ENCODE results near the gene MYH11. TPM values are rescaled to one million over a fixed set of nuclear protein-coding genes. Genes with fewer than 3 reads are reported as not detected.

MYH11 gene
- total and polyA plus RNA-seq, 10 of the 15 experiments (the other 5 are each of a cell fraction or from before 2014, with no cell fraction given) = 0.01 to 1.9 (median 0.13) TPM; not detected in 1

DNA sequence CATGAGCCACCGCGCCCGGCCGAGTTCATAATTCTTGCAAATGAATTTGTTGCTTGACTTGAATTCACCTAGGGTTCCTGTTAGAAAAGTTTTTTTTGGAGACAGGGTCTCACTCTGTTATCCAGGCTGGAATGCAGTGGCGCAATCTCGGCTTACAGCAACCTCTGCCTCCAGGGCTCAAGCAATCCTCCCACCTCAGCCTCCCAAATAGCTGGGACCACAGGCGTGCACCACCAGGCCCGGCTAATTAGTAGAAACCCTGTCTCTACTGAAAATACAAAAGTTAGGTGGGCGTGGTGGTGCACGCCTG, 99.8 kb downstream of the MYH11 start:
- Histone ChIP-seq H3K27ac (ENCODE audit: control insufficient read depth, insufficient read depth) (no peak overlapping the region), H3K27me3 (replicated peaks in 1 of 2; ENCODE audit: control insufficient read depth in 2 of 2, insufficient read depth in 2 of 2, low read length in 1 of 2) (no peaks in the 10 kb centered on the region), H2AFZ (ENCODE audit: control insufficient read depth, low read depth, low read length) (no peak overlapping the region), H3K4me2 (ENCODE audit: control insufficient read depth, insufficient read depth) (no peak overlapping the region), H3K9me3 (replicated peaks; ENCODE audit: control insufficient read depth, insufficient read depth, low read length) (no peaks in the 10 kb centered on the region), H3K9ac (ENCODE audit: control insufficient read depth, insufficient read depth, low read length) (no peak overlapping the region), H4K20me1 (ENCODE audit: control insufficient read depth, insufficient read depth) (no peaks in the 10 kb centered on the region), H3K4me3 (no peak overlapping the region), H3K79me2 (ENCODE audit: control insufficient read depth, insufficient read depth, low read length) (no peaks in the 10 kb centered on the region), H3K4me1 (ENCODE audit: control insufficient read depth, insufficient read depth, low read length) (no peaks in the 10 kb centered on the region), H3K36me3 (ENCODE audit: control insufficient read depth in 2 of 2, insufficient read depth in 2 of 2, low read length in 1 of 2) (no peaks in the 10 kb centered on the region)
- ChIA-PET SMC1A (ENCODE audit: uncharacterized antibody, unreplicated experiment) (no interaction called here), CTCF (interaction anchor here (0.8 to 2.5 kb wide), 9 partner anchors 16 to 175 kb away, joined by 3 to 12 read pairs (median 3); no protein-coding TSS in a partner anchor), POLR2A (interaction anchor here (0.6 to 0.8 kb wide), 4 partner anchors 8 to 329 kb away, joined by 3 to 9 read pairs (median 6); no protein-coding TSS in a partner anchor), RAD21 (ENCODE audit: unreplicated experiment) (interaction anchor here (0.6 to 1.5 kb wide), 5 partner anchors 8 to 329 kb away, joined by 3 to 5 read pairs (median 5); no protein-coding TSS in a partner anchor)
- WGBS (ENCODE audit: insufficient coverage, insufficient replicate concordance, low lambda C conversion rate, missing lambda C conversion rate) = 43% methylated on average over 10 of the region's 10 CpGs
- intact Hi-C loops (cut with micrococcal nuclease; ENCODE audit: unreplicated experiment) = loop anchor here (5.0 kb wide), 1 partner anchor 330 kb away; no protein-coding TSS in a partner anchor
- in situ Hi-C loops (cut with MboI) = loop anchor here (5.0 kb wide), 1 partner anchor 370 kb away; no protein-coding TSS in a partner anchor
- FAIRE-seq (no peak), DNase-seq (ENCODE audit: low read depth, low spot score) (no peak), ATAC-seq (no peak)
- no TSS peak for BruUV-seq (replicated peaks)
- TF ChIP-seq POLR2AphosphoS2 (IDR thresholded peaks at IDR 0.05; ENCODE audit: low read depth, low read length) (no peak), BHLHE40 (IDR thresholded peaks at IDR 0.05; ENCODE audit: borderline replicate concordance in 1 of 2, low read depth in 2 of 2, low read length in 1 of 2) (no peak), POLR2A (IDR thresholded peaks at IDR 0.05; ENCODE audit: low read depth, low read length) (no peak), ZNF622 (IDR thresholded peaks at IDR 0.05) (no peak), ZNF384 (IDR thresholded peaks at IDR 0.05; ENCODE audit: borderline replicate concordance, low read depth, low read length) (no peak), POLR2AphosphoS5 (IDR thresholded peaks at IDR 0.05; ENCODE audit: low read length) (no peak)
- TF ChIP-seq, protein P1, sequence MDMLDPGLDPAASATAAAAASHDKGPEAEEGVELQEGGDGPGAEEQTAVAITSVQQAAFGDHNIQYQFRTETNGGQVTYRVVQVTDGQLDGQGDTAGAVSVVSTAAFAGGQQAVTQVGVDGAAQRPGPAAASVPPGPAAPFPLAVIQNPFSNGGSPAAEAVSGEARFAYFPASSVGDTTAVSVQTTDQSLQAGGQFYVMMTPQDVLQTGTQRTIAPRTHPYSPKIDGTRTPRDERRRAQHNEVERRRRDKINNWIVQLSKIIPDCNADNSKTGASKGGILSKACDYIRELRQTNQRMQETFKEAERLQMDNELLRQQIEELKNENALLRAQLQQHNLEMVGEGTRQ (IDR thresholded peaks at IDR 0.05; ENCODE audit: borderline replicate concordance, low read depth, low read length) = no peak
- TF ChIP-seq, protein P2, sequence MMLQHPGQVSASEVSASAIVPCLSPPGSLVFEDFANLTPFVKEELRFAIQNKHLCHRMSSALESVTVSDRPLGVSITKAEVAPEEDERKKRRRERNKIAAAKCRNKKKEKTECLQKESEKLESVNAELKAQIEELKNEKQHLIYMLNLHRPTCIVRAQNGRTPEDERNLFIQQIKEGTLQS (IDR thresholded peaks at IDR 0.05; ENCODE audit: borderline replicate concordance, extremely low read depth, low read depth, low read length) = no peak
- TF ChIP-seq, protein P3, sequence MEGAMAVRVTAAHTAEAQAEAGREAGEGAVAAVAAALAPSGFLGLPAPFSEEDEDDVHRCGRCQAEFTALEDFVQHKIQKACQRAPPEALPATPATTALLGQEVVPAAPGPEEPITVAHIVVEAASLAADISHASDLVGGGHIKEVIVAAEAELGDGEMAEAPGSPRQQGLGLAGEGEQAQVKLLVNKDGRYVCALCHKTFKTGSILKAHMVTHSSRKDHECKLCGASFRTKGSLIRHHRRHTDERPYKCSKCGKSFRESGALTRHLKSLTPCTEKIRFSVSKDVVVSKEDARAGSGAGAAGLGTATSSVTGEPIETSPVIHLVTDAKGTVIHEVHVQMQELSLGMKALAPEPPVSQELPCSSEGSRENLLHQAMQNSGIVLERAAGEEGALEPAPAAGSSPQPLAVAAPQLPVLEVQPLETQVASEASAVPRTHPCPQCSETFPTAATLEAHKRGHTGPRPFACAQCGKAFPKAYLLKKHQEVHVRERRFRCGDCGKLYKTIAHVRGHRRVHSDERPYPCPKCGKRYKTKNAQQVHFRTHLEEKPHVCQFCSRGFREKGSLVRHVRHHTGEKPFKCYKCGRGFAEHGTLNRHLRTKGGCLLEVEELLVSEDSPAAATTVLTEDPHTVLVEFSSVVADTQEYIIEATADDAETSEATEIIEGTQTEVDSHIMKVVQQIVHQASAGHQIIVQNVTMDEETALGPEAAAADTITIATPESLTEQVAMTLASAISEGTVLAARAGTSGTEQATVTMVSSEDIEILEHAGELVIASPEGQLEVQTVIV (IDR thresholded peaks at IDR 0.05; ENCODE audit: borderline replicate concordance, partially characterized antibody) = no peak
